ENCODE results near the gene THSD4.

- TF ChIP-seq CTCF (IDR thresholded peaks at IDR 0.05; ENCODE audit: insufficient read depth, low read length) (no peak), GABPA (IDR thresholded peaks at IDR 0.05; ENCODE audit: low read depth) (no peak)
- TF ChIP-seq, protein P1, sequence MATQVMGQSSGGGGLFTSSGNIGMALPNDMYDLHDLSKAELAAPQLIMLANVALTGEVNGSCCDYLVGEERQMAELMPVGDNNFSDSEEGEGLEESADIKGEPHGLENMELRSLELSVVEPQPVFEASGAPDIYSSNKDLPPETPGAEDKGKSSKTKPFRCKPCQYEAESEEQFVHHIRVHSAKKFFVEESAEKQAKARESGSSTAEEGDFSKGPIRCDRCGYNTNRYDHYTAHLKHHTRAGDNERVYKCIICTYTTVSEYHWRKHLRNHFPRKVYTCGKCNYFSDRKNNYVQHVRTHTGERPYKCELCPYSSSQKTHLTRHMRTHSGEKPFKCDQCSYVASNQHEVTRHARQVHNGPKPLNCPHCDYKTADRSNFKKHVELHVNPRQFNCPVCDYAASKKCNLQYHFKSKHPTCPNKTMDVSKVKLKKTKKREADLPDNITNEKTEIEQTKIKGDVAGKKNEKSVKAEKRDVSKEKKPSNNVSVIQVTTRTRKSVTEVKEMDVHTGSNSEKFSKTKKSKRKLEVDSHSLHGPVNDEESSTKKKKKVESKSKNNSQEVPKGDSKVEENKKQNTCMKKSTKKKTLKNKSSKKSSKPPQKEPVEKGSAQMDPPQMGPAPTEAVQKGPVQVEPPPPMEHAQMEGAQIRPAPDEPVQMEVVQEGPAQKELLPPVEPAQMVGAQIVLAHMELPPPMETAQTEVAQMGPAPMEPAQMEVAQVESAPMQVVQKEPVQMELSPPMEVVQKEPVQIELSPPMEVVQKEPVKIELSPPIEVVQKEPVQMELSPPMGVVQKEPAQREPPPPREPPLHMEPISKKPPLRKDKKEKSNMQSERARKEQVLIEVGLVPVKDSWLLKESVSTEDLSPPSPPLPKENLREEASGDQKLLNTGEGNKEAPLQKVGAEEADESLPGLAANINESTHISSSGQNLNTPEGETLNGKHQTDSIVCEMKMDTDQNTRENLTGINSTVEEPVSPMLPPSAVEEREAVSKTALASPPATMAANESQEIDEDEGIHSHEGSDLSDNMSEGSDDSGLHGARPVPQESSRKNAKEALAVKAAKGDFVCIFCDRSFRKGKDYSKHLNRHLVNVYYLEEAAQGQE (IDR thresholded peaks at IDR 0.05; ENCODE audit: insufficient replicate concordance, low read depth) = no peak
Observed at GRCh38 chr15:71455107-71455506, 339.8 kb downstream of the THSD4 start.

Measured in HL-60 (cell line).